Measurements from ENCODE around the gene ZNF695. TPM values are rescaled to one million over a fixed set of nuclear protein-coding genes. Genes with fewer than 3 reads are reported as not detected.
A peak's percentile ranks its signal among the peaks of the same experiment; 100 is the strongest.
"Not testable (repeated sequence)": the region's sequence is repeated elsewhere in the genome, so short reads cannot be mapped to it uniquely, and the experiment has no call there.

ZNF695 gene
- 11.4 and 17.3 TPM in 2 replicates for total RNA-seq (2014; rRNA removed; shearing (Covaris generic))

DNA sequence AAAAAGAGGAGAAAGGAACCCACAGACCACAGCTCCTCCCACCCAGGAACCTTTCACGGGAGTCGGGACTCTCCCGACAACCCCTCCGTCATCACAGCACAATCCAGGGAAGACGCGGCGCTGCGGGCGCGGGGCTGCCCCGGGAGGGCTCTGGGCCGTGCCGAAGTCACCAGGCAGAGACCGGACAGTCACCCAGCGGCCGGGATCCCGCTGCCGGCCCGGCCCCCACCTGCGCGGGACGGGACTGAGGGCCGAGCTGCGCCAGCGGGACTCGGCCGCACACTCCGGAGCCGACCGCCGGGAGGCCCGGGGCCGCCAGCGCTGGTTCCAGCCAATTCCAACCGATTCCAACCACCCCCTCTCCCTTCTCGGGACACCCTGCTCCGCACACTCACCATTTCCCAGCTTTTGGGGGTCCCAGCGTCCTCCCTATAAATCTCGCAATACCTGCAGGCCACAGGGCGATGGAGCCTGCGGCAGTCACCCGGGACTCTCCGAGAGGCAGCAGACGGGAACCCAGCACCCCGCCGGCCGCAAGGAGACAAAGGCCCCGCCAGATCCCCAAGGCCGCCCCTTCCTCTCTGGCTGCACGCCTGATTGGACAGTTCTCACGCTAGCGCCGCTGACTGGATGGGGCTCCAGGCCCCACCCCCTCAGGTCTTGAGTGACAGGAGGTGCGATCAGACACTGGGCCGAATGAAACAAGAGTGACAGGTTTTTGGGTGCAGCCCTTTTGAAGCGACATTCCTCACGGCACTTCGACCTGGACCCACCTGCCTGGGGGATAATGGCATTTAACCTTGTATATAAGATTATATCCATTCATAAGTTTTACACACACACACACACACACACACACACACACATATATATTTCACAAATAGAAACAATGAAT, at the start of gene ZNF695:
TSS of gene ZNF695 (minus strand) at position 547 of the 895 bp plus-strand sequence. CDS start at position 398, 149 bp downstream.
- DNase-seq (ENCODE audit: low spot score): peak; percentile 92

DNA sequence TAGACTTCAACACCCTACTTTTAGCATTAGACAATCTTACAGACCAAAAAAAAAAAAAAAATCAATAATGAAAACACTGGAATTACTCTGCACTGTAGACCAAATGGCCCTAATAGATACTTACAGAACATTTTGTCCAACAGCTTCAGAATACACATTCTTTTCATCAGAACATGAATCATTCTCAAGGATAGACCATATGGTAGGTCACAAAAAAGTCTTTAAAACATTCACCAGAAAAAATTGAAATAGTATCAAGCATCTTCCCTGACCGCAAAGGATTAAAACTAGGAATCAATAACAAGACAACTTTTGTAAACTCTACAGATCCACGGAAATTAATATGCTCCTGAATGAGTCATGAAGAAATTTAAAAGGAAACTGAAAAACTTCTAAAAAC, 48.2 kb upstream of the ZNF695 start:
- DNase-seq (ENCODE audit: low spot score): no peak

DNA sequence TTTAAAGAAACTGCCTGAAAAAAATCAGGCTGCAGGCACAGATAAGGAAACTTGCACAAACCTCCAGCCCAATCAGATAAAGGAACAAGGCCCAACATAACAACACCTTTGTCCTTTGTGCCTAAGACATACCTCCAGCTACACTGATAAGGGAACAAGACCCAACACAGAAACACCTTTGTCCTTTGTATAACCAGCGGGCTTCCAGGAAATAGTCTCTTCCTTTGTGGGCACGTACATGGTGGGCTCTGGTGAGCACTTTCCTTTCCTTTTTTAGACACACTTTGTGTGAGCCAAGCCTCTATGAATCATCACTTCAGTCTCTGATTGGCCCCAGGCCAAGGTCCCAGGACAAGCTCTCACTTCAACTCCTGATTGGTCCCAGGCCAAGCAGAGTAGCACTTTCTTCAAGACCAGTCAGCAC, 47.1 kb upstream of the ZNF695 start:
- DNase-seq (ENCODE audit: low spot score): peak; percentile 38

DNA sequence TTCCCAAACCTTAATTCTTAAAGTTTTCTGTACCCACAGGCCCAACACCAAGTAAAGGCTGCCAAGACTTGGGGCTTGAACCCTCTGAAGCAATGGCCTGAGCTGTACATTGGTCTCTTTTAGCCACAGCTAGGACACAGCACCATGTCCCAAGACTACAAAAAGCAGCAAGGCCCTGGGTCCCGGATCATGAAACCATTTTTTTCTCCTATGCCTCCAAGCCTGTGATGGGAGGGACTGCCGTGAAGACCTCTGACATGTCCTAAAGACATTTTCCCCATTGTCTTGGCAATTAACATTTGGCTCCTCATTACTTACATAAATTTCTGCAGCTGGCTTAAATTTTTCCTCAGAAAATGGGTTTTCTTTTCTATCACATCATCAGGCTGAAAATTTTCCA, 39.8 kb upstream of the ZNF695 start:
- DNase-seq (ENCODE audit: low spot score): no peak

DNA sequence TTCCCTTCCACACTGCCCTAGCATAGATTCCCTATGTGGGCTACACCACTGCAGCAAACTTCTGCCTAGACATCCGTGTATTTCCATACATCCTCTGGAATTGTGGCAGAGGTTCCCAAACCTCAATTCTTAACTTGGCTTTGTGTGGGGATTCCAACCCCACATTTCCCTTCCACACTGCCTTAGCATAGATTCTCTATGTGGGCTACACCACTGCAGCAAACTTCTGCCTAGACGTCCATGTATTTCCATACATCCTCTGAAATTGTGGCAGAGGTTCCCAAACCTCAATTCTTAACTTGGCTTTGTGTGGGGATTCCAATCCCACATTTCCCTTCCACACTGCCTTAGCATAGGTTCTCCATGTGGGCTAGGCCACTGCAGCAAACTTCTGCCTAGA, 39.4 kb upstream of the ZNF695 start:
- no peak for DNase-seq (ENCODE audit: low spot score)

DNA sequence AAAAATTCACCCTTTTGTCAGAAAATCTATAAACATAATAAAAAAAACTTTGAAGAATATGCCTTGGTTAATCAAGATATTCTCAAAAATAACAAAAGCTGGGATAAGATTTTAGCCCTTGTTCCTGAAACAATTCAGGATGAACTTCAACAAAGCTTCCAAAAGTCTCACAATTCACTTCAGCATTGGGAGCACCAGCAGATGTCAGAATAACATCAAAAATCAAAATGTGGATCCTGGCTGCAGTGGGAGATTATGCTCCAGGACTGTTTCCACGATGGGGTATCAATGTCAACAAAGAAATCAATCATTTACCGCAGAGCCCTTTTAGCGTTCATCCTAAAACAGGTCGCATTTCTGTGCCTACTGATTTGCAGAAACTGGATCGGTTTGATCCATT, 35.5 kb upstream of the ZNF695 start:
- no peak for DNase-seq (ENCODE audit: low spot score)

DNA sequence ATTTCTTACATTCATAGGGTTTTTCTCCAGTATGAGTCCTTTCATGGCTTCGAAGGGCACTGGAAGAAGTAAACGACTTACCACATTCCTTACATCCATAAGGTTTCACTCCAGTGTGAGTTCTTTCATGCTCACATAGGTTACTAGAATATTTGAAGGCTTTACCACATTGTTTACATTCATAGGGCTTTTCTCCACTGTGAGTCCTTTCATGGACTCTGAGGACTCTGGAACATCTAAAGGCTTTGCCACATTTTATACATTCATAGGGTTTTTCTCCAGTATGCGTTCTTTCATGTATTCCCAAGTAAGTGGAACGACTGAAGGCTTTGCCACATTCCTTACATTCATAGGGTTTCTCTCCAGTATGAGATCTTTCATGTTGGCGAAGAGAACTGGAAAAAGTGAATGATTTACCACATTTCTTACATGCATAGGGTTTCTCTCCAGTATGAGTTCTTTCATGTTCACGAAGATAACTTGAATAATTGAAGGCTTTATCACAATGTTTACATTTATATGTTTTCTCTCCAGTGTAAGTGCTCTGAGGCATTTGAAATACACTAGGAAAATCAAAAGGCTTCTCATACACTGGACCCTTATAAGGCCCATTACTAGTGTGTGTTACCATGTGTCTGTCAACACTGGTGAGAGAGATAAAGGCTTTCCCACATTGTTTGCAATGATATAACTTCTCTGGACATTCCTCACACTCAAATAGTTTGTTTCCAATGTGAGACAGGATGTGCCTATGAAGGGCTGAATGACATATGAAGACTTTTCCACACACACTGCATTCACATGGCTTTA, 29.9 kb upstream of the ZNF695 start:
- DNase-seq (ENCODE audit: low spot score): no peak

DNA sequence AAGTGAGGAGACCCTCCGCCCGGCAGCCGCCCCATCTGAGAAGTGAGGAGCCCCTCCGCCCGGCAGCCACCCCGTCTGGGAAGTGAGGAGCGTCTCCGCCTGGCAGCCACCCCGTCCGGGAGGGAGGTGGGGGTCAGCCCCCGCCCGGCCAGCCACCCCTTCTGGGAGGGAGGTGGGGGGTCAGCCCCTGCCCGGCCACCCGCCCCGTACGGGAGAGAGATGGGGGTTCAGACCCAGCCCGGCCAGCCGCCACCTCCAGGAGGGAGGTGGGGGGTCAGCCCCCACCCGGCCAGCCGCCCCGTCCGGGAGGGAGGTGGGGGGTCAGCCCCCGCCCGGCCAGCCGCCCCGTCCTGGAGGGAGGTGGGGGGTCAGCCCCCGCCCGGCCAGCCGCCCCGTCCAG, 24.4 kb upstream of the ZNF695 start:
- not testable (repeated sequence) for DNase-seq (ENCODE audit: low spot score)

DNA sequence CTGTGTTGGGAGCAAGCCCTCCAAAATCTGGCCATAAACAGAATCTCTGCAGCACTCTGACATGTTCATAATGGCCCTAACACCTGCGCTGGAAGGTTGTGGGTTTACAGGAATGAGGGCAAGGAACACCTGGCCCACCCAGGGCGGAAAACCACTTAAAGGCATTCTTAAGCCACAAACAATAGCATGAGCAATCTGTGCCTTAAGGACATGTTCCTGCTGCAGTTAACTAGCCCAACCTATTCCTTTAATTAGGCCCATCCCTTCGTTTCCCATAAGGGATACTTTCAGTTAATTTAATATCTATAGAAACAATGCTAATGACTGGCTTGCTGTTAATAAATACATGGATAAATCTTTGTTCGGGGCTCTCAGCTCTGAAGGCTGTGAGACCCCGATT, 16.8 kb upstream of the ZNF695 start:
- DNase-seq (ENCODE audit: low spot score): not testable (repeated sequence)

DNA sequence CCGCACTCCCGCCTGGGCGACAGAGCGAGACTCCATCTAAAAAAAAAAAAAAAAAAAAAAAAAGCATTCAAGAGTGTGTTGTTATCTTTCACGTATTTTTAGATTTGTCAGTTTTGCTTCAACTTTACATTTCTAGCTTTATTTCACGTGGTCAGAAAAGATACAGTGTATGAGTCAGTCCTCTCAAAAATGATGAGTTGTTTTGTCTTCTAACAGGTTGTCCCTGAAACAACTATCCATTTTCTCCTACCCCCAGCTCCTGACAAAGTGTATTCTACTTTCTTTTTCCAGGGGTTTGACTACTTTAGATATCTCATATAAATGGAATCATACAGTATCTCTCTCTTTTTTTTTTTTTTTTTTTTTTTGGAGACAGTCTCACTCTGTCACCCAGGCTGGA, 5.5 kb upstream of the ZNF695 start:
- DNase-seq (ENCODE audit: low spot score): peak; percentile 51

DNA sequence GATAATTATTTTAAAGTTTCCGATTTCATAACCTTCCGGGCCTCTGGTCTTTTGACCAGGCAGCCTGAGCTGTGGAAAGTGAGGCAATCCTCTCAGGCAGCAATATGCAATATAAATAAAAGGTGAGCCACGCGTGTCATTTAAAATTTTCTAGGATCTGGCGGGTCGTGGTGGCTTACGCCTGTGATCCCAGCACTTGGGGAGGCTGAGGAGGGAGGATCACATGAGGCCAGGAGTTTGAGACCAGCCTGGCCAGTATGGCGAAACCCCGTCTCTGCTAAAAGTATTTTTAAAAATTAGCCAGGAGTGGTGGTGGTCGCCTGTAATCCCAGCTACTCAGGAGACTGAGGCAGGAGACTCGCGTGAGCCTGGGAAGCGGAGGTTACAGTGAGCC, 546 bp upstream of the ZNF695 start:
- no peak for DNase-seq (ENCODE audit: low spot score)

DNA sequence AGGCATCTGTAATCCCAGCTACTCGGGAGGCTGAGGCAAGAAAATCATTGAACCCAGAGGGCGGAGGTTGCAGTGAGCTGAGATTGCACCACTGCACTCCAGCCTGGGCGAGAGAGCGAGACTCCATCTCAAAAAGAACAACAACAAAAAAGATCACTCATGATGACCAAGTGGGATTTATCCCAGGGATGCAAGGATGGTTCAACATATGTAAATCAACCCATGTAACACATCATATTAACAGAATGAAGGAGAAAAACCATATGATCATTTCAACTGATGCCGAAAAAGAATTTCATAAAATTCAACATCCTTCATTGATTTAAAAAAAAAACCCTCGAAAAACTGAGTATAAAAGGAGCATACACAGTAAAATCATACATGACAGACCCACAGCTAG, 3.8 kb downstream of the ZNF695 start:
- DNase-seq (ENCODE audit: low spot score): not testable (repeated sequence)

DNA sequence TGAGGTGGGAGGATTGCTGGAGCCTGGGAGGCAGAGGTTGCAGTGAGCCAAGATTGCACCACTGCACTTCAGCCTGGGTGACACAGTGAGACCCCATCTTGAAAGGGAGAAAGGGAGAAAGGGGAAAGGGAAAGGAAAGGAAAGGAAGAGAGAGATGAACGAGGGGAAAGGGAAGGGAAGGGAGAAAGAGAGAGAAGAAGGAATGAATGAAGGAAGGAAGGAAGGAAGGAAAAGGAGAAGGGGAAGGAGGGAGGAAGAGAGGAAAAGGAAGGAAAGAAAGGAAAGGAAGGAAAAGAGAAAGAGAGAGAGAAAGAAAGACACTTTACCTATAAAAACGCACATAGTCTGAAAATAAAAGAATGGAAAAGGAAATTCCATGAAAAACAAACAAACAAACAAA, 18.0 kb downstream of the ZNF695 start:
- no peak for DNase-seq (ENCODE audit: low spot score)

DNA sequence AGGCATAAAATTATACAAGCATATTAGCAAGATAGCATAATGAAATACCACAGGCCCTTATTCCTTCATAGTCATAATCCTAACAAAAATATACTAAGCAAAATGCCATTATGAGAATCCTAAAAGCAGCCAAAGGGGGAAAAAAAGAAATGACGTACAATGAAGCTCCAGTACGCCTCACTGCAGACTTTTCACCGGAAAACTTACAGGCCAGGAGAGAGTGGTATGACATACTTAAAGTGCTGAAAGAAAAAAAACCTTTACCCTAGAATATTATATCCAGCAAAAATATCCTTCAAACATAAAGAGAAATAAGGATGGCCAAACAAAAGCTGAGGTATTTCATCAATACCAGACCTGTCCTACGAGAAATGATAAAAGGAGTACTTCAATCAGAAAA, 19.5 kb downstream of the ZNF695 start:
- DNase-seq (ENCODE audit: low spot score): no peak

DNA sequence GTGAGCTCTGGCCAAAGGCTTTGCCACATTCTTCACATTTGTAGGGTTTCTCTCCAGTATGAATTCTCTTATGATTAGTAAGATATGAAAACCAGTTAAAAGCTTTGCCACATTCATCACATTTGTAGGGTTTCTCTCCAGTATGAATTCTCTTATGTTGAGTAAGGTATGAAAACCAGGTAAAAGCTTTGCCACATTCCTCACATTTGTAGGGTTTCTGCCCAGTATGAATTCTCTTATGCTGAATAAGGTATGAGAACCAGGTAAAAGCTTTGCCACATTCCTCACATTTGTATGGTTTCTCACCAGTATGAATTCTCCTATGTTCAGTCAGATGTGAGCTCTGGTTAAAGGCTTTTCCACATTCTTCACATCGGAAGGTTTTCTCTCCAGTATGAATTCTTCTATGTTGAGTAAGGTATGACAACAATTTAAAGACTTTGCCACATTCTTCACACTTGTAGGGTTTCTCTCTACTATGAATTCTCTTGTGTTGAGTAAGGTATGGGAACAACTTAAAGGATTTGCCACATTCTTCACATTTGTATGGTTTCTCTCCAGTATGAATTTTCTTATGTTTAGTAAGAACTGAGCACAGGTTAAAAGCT, 20.7 kb downstream of the ZNF695 start:
- DNase-seq (ENCODE audit: low spot score): no peak

DNA sequence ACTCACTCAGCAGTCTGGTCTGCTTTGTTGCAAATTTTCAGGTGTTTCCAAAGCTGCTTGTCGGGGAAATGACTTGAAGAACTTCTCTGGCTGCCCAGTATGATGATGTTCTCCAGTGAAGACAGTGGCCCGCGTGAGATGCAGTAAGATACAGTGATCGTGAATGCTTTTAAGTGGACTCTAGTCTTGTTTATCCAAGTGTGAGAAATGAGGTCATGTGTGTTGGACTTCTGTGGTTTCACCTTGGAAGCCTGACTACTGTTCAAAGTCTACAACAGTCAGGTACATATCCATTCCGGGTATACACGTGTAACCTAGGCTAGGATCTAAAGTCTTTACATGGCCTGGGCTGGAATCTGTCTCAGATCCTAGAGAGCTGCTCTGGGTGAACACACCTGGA, 29.1 kb downstream of the ZNF695 start:
- DNase-seq (ENCODE audit: low spot score): no peak

DNA sequence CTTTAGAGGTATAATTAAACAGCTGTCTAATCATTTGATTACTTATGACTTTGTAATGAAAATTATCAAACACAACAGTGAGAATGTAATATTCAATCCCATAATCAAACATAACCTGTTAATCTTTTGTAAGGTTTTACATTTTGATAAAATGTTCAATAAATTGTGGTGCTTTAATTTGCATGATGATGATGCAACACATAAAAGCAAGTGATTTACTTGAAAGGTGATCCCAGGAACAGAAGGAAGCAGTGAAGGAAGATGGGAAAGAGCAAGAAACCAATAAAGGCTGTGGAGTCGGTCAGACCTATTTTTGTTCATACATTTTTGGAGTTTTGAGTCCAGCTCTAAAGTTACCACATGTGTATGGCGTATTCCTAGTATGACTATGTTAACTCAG, 29.6 kb downstream of the ZNF695 start:
- DNase-seq (ENCODE audit: low spot score): no peak

DNA sequence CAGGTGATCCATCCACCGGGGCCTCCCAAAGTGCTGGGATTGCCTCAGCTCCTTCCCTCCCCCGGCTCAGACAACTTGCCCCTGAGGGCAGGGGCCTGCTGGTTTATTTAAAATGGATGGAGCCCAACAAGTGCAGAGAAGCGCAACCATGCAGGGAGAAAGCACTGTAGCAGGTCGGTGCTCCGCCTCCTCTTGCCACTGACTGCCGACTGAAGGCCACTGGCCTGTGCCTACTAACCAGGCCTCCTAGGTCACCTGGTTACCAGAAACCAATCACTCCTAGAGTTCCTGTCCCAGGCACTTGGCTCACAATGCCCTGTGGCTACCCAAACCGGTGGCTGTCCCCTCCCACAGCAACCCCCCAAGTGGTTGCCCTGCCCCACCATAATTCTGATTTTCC, 35.9 kb downstream of the ZNF695 start:
- no peak for DNase-seq (ENCODE audit: low spot score)

DNA sequence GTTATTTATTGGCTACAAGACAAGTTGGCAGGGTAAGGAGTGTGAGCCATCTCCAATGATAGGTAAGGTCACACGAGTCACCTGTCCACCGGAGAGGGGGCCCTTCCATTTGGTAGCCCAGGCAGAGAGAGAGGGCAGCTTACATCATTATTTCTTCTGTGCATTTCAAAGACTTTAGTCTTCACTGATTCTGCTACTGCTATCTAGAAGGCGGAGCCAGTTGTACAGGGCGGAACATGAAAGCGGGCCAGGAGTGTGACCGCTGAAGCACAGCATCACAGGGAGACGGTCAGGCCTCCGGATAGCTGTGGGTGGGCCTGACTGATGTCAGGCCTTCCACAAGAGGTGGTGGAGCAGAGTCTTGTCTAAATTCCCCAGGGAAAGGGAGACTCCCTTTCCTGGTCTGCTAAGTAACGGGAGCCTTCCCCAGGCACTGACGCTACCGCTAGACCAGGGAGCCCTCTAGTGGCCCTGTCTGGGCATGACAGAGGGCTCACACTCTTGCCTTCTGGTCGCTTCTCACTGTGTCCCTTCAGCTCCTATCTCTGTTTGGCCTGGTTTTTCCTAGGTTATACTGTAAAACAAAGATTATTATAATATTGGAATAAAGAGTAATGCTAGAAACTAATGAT, 36.7 kb downstream of the ZNF695 start:
- DNase-seq (ENCODE audit: low spot score): peak; percentile 30

DNA sequence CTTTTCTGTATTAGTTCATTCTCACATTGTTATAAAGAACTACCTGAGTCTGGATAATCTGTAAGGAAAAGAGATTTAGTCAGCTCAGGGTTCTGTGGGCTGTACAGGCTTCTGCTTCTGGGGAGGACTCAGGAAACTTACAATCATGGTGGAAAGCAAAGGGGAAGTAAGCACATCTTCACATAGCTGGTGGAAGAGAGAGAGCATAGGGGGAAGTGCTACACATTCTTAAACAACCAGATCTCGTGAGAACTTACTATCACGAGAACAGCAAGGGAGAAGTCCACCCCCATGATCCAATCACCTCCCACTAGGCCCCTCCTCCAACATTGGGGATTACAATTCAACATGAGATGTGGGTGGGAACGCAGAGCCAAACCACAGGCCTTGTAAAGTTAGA, 38.2 kb downstream of the ZNF695 start:
- DNase-seq (ENCODE audit: low spot score): no peak

DNA sequence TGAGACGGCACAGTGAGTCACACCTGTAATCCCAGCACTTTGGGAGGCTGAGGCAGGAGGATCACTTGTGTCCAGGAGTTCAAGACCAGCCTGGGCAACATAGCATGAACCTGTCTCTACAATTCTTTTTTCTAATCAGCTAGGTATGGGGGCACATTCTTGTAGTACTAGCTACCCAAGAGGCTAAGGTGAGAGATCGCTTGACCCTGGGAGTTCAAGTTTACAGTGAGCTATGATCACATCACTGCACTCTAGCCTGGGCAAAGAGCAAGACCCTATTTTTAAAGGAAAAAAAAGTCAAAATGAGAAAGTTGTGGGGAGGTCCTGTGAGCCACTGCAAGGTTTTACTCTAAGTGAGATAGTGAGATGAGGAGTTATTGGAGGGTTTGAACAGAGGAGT, 41.4 kb downstream of the ZNF695 start:
- no peak for DNase-seq (ENCODE audit: low spot score)
